Ovary (tissue), 9 donors: ENCODE data around the gene PHF21A. TPM values are rescaled to one million over a fixed set of nuclear protein-coding genes. Genes with fewer than 3 reads are reported as not detected.

Source experiments
- DNase-seq, 5 donors: peaks; one replicate each; pipeline ENCODE4 v3.0.0-alpha.2; 2019 to 2020
- H3K27ac ChIP-seq, 2 donors: fragments of 200-600 bp; one replicate each; pipeline versions ENCODE4 v1.5.1 to v1.8.0; 2019 to 2022
- H3K27me3 ChIP-seq: fragments of 200-600 bp; one replicate; pipeline ENCODE4 v1.8.0; 2022
- H3K36me3 ChIP-seq: fragments of 200-600 bp; sonication (generic); one replicate; pipeline ENCODE4 v1.5.1; 2019
- H3K4me1 ChIP-seq: one replicate; pipeline ENCODE4 v1.8.1; 2013; ENCODE audit warnings: mild to moderate bottlenecking, moderate library complexity; ENCODE audit not compliant: insufficient read depth
- H3K4me3 ChIP-seq: fragments of 200-600 bp; sonication (generic); one replicate; pipeline ENCODE4 v1.5.1; 2017
- H3K9me3 ChIP-seq, 2 donors: fragments of 200-600 bp in 1 of 2; sonication (generic) in 1 of 2; one replicate each; pipeline versions ENCODE4 v1.5.1 to v1.8.1; 2013 to 2019; ENCODE audit warnings: mild to moderate bottlenecking in 1 of 2, moderate library complexity in 1 of 2
- CTCF ChIP-seq, 3 donors: fragments of 450-650 bp in 2 of 3; fragments of 200-600 bp in 1 of 3; IDR thresholded peaks; one replicate each; pipeline versions ENCODE4 v1.5.1 to v1.8.0; 2016 to 2022; ENCODE audit warnings: antibody characterized with exemption in 3 of 3, mild to moderate bottlenecking in 1 of 3
- EP300 ChIP-seq: sonication (generic); formaldehyde crosslinking; IDR thresholded peaks from one replicate; pipeline ENCODE4 v1.6.1; 2017; ENCODE audit warnings: antibody characterized with exemption
- POLR2A ChIP-seq: fragments of 450-650 bp; IDR thresholded peaks from one replicate; pipeline ENCODE4 v1.6.1; 2017; ENCODE audit warnings: antibody characterized with exemption, mild to moderate bottlenecking, moderate library complexity
- WGBS, 3 donors: extraction: QIAGEN DNeasy Blood & Tissue Kit in 1 of 3; methylation state at CpG; one replicate each; pipeline versions ENCODE4 v1.1.5 to v1.1.7; 2013 to 2017; 5-methylcytosine and 5-hydroxymethylcytosine counted together
- intact Hi-C, 4 donors: fragments of 100-400 bp; cut with DNase I; formaldehyde crosslinking; loops; one replicate each; pipeline versions ENCODE4 v1.11.0 to v1.15.1; 2022 to 2023
- polyA plus RNA-seq, 2 donors: library from polyadenylated mRNA; stranded (reverse); fragments of 200-250 nt in 1 of 2; fragments of 350-450 nt in 1 of 2; fragmentation: Illumina TruSeq in 1 of 2; extraction: RNeasy Lipid Tissue Mini Kit (QIAGEN cat#74804) in 1 of 2; gene quantifications; one replicate each; pipeline ENCODE4 v1.2.3, GENCODE V29; 2013 to 2014
- total RNA-seq, 7 donors: library from RNA; depleted of rRNA in 2 of 7; stranded (reverse); fragments of >200 nt in 2 of 7; fragmentation: NEBNext Ultra II Directional in 3 of 7; extraction: Animal tissue kit (Norgen Biotek cat#: 25700) in 3 of 7; gene quantifications; one replicate each; pipeline versions ENCODE4 v1.1.0 to v1.2.4, GENCODE V29; 2016 to 2023
- donor health status: DM: no; HTN: no; CAD: no; lungs with moderate emphysema.
- donor health status: DM: no; HTN: no; CAD: no.
- donor health status: Bipolar disorder and iron deficiency.
- donor health status: DM: yes; HTN: yes; CAD: no.
- donor health status: DM: no; HTN: no; CAD: no.
- donor health status: DM: yes; HTN: yes; CAD: no.

The PHF21A gene
- total and polyA plus RNA-seq, 9 donors: 20.6 to 76.0 (median 58.2) TPM

- H3K4me3 ChIP-seq: no peak overlapping the region
- WGBS, 3 donors: 91 to 93% (median 92%) methylated on average over 6 of the region's 6 CpGs
- H3K36me3 ChIP-seq: no peaks in the 10 kb centered on the region
- TF ChIP-seq EP300 (no peak), POLR2A (no peak), CTCF (IDR thresholded peaks at IDR 0.05) (no peak)
- H3K4me1 ChIP-seq: no peaks in the 10 kb centered on the region
- no peaks in the 10 kb centered on the region for H3K9me3 ChIP-seq
- intact Hi-C loops: no loop called here
- no peaks in the 10 kb centered on the region for H3K27me3 ChIP-seq
- H3K27ac ChIP-seq: peak overlapping the region in 1 of 2 donors; percentile 50
- peak in 2 of 5 donors; percentile 8 to 31 for DNase-seq
These were observed 200.4 kb downstream of the PHF21A start for GRCh38 chr11:45920531-45921477.

GRCh38 chr11:45919806-45920530 is 201.3 kb downstream of the PHF21A start:
- intact Hi-C loops: loop anchor here in 1 of 4 donors (2.0 kb wide), 1 partner anchor 73 kb away; the partner anchor contains the start of gene CRY2
- 81 to 88% (median 82%) methylated on average over 13 of the region's 13 CpGs for WGBS, 3 donors

DNA sequence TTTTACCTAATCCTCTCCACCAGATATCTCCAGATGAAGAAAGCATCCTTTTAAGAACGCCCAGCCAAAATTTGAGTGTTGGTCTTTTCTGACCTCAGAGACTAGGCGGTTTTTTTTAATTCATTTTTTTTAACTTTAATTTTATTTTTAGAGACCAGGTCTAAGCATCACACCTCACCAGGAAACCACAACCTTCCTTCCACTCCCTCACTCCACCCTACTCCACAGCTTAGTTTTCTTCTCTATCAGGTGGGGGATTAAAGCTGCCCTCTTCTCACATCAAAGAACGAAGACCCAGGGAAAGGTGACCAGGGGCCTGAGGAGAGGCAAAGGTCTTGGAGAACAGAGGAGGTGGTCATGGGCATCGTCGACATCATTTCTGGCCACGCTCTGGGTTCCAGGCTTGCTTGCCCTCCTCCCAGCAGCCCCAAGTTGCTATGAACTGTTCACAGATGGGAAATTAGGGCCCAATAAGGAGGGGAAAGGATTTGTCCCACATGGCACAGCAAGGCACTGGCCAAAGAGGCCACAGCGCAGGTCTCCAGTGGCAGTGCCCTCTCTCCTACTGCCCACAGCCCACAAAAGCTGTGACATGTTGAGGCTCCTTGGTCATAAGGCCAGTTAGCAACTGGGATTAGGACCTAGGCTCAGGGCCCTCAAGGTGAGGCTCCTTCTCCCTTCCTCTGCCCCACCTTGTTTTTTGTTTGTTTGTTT is 202.1 kb downstream of the PHF21A start:
- H3K4me1 ChIP-seq: no peaks in the 10 kb centered on the region
- H3K9me3 ChIP-seq: no peaks in the 10 kb centered on the region
- H3K27ac ChIP-seq: peak overlapping the region; percentile 6 to 16
- peak overlapping the region; percentile 86 for H3K4me3 ChIP-seq
- intact Hi-C loops: loop anchor here in 1 of 4 donors (2.0 kb wide), 1 partner anchor 72 kb away; the partner anchor contains the start of gene CRY2
- DNase-seq: peak in 3 of 5 donors; percentile 16 to 39 (median 28)
- H3K27me3 ChIP-seq: no peaks in the 10 kb centered on the region
- H3K36me3 ChIP-seq: no peaks in the 10 kb centered on the region
- no peak for TF ChIP-seq CTCF (IDR thresholded peaks at IDR 0.05)
- TF ChIP-seq EP300: no peak
- no peak for TF ChIP-seq POLR2A
- 57 to 61% (median 59%) methylated on average over 7 of the region's 7 CpGs for WGBS, 3 donors

More at GRCh38 chr11:45919806-45920530, 201.3 kb downstream of the PHF21A start:
- DNase-seq: peak in 3 of 5 donors; percentile 9 to 47 (median 30)
- H3K9me3 ChIP-seq: no peaks in the 10 kb centered on the region
- H3K4me3 ChIP-seq: no peak overlapping the region
- no peaks in the 10 kb centered on the region for H3K27me3 ChIP-seq
- no peaks in the 10 kb centered on the region for H3K36me3 ChIP-seq
- TF ChIP-seq EP300 (no peak), POLR2A (no peak), CTCF (IDR thresholded peaks at IDR 0.05) (no peak)
- H3K4me1 ChIP-seq: no peaks in the 10 kb centered on the region
- no peak overlapping the region for H3K27ac ChIP-seq
